SJCRH30 (cell line): ENCODE data around the gene EIF4E. TPM values are rescaled to one million over a fixed set of nuclear protein-coding genes. Genes with fewer than 3 reads are reported as not detected.
"Not testable (repeated sequence)": the region's sequence is repeated elsewhere in the genome, so short reads cannot be mapped to it uniquely, and the experiment has no call there.

Experiments
- DNase-seq, 2 experiments: peaks; one replicate each; pipeline ENCODE4 v3.0.0-alpha.2; 2015 to 2020
- H3K27ac ChIP-seq: fragments of 250-450 bp; sonication (Bioruptor Pico); 2 replicates; pipeline ENCODE4 v1.5.1; 2020; ENCODE audit warnings: mild to moderate bottlenecking, moderate library complexity
- H3K27me3 ChIP-seq: fragments of 250-450 bp; sonication (Bioruptor Pico); 2 replicates; pipeline ENCODE4 v1.5.1; 2020; ENCODE audit warnings: mild to moderate bottlenecking, moderate library complexity
- H3K36me3 ChIP-seq: fragments of 250-450 bp; sonication (Bioruptor Pico); 2 replicates; pipeline ENCODE4 v1.5.1; 2020; ENCODE audit warnings: mild to moderate bottlenecking, moderate library complexity
- H3K4me1 ChIP-seq: fragments of 250-450 bp; sonication (Bioruptor Pico); 2 replicates; pipeline ENCODE4 v1.5.1; 2020; ENCODE audit warnings: mild to moderate bottlenecking, moderate library complexity
- H3K4me3 ChIP-seq: fragments of 250-450 bp; sonication (Bioruptor Pico); 2 replicates; pipeline ENCODE4 v1.5.1; 2020; ENCODE audit warnings: mild to moderate bottlenecking, moderate library complexity
- H3K9me3 ChIP-seq: fragments of 250-450 bp; sonication (Bioruptor Pico); replicated peaks from 2 replicates; pipeline ENCODE4 v1.5.1; 2020; ENCODE audit warnings: mild to moderate bottlenecking, moderate library complexity
- total RNA-seq: library from RNA; depleted of rRNA; stranded (reverse); fragments of >200 nt; shearing (Covaris generic); gene quantifications from 2 replicates; pipeline ENCODE4 v1.2.3, GENCODE V29; 2014; rRNA removed

The EIF4E gene
- total RNA-seq, 1 experiment from 2014 or later: 191 TPM

DNA sequence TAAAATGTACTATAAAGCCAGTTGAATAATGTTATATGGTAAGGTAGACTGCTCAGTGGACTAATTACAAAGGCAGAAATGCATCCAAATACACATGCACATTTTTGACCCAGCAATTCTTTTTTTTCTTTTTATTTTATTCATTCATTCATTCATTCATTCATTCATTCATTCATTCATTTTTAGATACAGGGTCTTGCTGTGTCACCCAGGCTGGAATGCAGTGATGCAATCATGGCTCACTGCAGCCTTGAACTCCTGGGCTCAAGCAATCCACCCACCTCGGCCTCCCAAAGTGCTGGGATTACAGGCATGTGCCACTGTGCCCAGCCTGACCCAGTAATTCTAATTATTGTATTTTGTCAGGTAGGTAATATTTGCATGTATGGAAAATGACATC lies 97.9 kb downstream of the EIF4E start:
- peaks cover 15% of the 10 kb centered on the region for H3K4me1 ChIP-seq
- H3K9me3 ChIP-seq, H3K4me3 ChIP-seq, DNase-seq, H3K36me3 ChIP-seq, H3K27ac ChIP-seq, H3K27me3 ChIP-seq: not testable (repeated sequence)

Other genes with a start within 250 kb of the EIF4E start
- gene METAP1, start 66.6 kb upstream of the EIF4E start, total RNA-seq: 78.0 and 88.5 TPM in 2 replicates
- gene ADH5, start 159.7 kb upstream of the EIF4E start, total RNA-seq: 91.7 and 93.2 TPM in 2 replicates
- not detected in 2 replicates for gene ADH4, start 215.2 kb upstream of the EIF4E start, total RNA-seq